SK-N-MC (cell line): ENCODE results near the gene TBC1D30.

Experiments
- EZH2 ChIP-seq: fragments of 200-600 bp; sonication (generic); IDR thresholded peaks from one replicate; pipeline ENCODE4 v1.6.1; 2017; ENCODE audit warnings: antibody characterized with exemption
- FOXP2 ChIP-seq: optimal IDR thresholded peaks from 2 replicates; pipeline ENCODE3; 2011; ENCODE audit warnings: mild to moderate bottlenecking, moderate library complexity; ENCODE audit not compliant: insufficient read depth; ENCODE audit errors: extremely low read length, control extremely low read depth
- POLR2AphosphoS5 ChIP-seq: IDR thresholded peaks from 2 replicates; pipeline ENCODE4 v1.6.1; 2012; ENCODE audit warnings: mild to moderate bottlenecking, low read depth, low read length, borderline replicate concordance

- no peak for TF ChIP-seq EZH2
- no peak for TF ChIP-seq POLR2AphosphoS5
- no peak for TF ChIP-seq FOXP2
Measured at GRCh38 chr12:64912516-64913255, 88.2 kb downstream of the TBC1D30 start.
